HG03060 (cell line): ENCODE measurements around the gene CASP5.

ENCODE experiments used
- ATAC-seq: cut with Tn5 transposase; IDR thresholded peaks from one replicate; pipeline ENCODE4 v1.9.1; 2021; ENCODE audit warnings: low read depth, moderate number of reproducible peaks; ENCODE audit not compliant: unreplicated experiment

Gene CASP5

DNA sequence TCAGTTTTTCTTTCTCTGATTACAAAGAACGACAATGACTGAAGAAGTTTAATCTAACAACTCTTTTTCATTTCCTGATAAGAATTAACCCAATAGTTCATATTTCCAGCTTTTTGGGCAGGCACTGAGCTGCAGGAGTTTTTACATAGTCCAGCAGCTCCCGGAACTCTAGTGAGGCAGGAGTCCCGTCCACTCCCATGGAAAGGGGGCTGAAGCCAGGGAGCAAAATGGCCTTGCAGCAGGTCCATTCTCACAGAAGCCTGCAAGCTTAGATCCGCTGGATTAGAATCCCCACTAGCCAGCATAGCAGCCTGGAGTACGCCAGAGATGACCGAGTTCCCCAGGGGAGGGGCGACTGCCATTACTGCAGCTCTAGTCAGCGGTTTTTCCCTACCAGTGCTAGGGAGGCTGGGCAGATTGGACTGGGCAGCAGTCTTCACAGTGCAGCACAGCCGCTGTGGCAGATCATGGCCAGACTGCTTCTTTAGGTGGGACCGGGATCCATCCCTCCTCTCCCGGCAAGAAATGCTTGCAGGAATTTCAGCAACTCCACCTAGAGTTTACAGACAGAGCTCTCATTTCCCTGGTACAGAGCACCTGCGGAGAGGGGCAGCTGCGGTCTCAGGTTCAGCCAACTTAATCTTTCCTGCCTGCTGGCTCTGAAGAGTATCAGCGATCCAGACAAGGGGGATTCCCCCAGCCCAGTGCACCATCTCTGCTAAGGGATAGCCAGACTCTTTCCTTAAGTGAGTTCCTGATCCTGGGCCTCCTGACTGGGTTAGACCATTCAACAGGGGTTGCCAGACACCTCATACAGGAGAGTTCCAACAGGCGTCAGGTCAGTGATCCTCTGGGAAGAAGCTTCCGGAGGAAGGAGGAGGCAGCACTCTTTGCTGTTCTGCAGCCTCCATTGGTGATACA lies 53.9 kb downstream of the CASP5 start:
- peak; percentile 13 for ATAC-seq

DNA sequence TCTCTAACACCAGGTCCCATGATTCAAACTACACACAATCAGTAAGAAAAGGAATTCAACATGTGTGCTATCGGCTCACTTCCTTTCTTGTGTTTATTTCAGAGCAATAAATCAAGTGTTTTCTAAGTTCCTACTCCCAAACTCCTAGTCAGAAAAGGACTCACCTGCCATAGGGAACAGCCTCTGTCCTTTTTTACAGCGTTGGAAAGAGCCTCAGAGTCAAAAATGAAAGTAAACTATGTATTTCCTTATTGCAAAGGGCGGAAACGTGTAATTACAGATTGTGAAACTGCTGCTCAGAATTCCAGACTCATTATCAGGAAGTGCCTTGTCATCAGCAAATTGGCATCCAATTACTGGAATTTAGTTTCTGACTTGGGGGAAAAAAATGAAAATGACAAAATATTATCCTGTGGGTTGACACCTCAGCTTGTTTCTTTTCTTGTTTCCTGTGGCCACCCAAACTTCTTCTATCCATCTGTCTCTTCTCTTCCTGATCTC lies 54.6 kb downstream of the CASP5 start, which contains the start of gene CASP4:
TSS of gene CASP4 (minus strand) at position 220 of the 501 bp plus-strand sequence. CDS start at position 171, 49 bp downstream.
- ATAC-seq, result peak; percentile 81

DNA sequence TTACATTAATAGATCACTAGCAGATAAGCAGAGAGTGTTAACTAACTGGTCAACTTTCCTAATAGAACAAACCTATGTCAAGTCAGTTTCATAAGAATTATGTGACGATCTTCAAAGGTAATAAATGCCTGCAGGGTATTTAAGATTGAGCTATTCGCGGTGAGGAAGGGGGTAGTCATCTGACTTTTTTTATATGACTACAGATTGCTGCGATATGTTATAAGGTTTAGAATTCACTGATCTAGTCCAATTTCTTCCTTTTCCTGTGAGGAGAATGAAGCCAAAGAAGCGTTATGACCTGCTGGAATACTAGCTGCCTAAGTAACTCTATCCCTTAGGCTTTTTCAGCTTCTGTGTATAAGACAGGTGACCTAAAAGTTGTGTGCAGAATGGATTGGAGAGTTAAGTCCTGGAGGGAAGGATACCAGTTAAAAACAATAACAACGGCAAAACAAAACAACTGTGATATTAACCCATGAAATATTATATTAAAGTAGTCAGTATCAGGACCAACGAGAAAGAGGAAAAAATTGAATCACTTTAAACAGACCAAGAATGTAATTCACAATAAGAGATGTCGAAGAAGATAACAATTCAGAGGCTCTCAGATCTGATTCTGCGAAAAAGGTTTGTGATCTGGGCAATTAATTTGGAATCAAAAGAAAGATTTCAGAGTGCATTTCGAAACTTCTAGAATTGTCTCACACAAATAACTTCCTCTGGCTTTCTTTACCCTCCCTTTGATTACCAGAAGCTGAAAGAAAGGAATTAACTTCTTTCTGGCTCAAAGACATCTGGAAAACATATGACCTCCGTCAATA lies 55.2 kb downstream of the CASP5 start:
- peak; percentile 17 for ATAC-seq

DNA sequence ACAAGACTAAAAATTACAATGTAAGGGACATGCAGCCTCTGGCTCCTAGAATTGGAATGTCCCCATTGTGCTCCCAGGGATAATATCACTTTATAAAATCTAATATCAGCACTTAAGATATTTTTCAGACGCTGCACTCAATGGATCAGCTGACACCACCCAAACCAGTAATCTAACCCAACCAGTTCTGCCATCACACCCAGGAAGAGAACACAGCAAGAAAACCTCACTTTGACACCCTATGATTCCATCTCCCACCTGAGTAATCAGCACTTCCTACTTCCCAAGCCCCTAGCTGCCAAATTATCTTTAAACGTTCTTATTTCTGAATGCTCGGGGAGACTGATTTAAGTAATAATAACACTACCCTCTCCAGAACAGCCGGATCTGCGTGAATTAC lies 57.2 kb downstream of the CASP5 start:
- no peak for ATAC-seq

DNA sequence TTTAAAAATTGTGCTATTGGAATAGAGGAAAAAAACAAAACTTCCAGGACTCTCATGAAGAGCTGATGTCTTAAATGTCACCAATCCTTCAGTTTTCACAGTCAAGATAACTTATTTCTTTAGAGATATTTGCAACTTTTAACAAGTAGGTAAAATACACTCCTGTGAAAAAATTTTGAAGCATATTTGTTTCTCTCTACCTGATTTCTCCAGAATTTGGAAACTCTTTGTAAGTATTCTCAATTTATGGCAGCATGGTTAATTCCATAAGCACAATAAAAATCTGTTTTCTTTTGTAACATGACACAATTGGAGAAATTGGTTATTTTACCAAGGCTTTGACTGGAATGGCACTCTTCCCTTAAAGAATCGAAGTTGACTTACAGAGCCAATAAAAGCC lies 58.7 kb downstream of the CASP5 start:
- no peak for ATAC-seq

DNA sequence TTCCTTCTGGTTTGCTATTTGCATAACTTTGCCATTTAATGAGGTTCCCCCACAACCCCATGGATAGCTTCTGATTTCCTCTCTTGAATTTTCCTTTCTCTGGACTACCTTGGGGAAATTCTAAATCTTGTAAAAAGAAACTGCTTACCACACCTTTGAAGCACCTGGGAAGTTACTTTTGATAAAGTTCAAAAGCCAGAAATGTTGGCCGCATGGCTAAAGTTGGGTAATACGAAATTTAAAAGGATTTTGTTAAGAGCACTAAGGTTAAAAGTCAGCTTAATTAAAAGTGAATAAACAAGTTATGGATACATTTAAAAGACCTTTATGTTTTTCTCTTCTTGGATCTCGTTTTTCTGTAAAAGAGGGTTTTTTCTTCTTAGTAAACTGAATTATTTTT lies 60.1 kb downstream of the CASP5 start:
- ATAC-seq, result no peak

DNA sequence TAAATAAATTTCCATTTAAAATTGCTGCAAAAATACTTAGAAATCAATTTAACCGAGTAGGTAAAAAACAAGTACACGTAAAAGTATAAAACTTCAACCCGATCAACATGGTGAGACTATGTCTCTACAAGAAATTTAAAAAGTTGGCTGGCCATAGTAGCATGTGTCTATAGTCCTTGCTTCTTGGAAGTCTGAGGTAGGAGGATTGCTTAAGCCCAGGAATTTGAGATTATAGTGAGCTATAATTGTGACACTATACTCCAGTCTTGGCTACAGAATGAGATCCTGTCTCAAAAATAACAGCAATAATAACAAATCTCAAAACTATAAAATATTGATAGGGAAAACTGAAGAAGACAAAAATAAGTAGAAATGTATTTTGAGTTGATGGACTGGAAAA lies 65.7 kb downstream of the CASP5 start:
- no peak for ATAC-seq

DNA sequence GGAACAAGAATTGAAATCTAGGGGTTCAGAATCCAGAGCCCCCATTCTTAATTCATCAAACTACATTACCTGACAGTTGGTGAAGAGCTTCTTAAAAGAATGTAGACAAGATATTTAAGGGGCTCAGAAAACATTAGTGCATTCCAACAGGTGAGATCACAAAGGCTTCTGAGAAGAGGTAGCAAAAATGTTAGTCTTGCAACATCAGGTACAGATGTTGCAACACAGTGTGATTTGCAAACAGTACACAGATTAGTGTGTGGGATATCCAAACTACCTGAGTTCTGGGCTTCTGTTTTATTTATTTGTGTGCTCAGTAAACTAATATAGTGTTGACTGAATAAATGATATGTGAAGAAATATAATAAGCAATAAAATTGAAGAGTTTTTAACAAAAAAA lies 66.4 kb downstream of the CASP5 start:
- no peak for ATAC-seq

DNA sequence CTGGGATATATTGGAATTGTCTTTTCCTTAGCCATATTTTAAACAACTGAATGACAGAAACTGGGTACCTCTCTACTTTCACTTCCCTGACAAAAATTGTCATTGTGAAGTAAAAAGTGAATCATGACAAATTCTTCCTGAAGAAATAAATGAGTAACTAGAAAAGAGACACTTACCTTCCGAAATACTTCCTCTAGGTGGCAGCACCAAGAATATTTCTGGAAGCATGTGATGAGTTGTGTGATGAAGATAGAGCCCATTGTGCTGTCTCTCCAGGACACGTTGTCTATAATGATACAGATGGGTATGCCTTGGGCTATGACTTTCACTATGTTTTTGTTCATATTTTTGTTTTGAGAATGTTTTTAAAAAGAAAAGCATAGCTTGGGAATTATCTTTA lies 76.1 kb downstream of the CASP5 start:
- ATAC-seq, result peak; percentile 96
